SU-DHL-6 (cell line): Measurements from ENCODE around the gene TAF5L.

Source experiments
- H2AFZ ChIP-seq: fragments of 200-600 bp; sonication (generic); 2 replicates; pipeline ENCODE4 v1.6.1; 2014; ENCODE audit warnings: low read depth, mild to moderate bottlenecking, moderate library complexity, mixed read lengths, antibody characterized with exemption, low read length; ENCODE audit not compliant: severe bottlenecking
- H3F3A ChIP-seq: fragments of 200-600 bp; shearing (Covaris generic); 2 replicates; pipeline ENCODE4 v1.6.0; 2016; ENCODE audit warnings: antibody characterized with exemption, mild to moderate bottlenecking; ENCODE audit not compliant: insufficient read depth
- H3K27ac ChIP-seq: fragments of 200-600 bp; sonication (generic); 2 replicates; pipeline ENCODE4 v1.5.1; 2016; ENCODE audit warnings: low read depth, mild to moderate bottlenecking, low read length, moderate library complexity, mixed read lengths
- H3K27me3 ChIP-seq: fragments of 200-600 bp; sonication (generic), shearing (Covaris generic); 2 replicates; pipeline ENCODE4 v1.6.0; 2014; ENCODE audit warnings: mild to moderate bottlenecking, low read length
- H3K36me3 ChIP-seq: fragments of 200-600 bp; sonication (generic); 2 replicates; pipeline ENCODE4 v1.6.1; 2014; ENCODE audit warnings: mild to moderate bottlenecking, low read length, mixed read lengths
- H3K4me2 ChIP-seq: fragments of 300-600, 200-600 bp; shearing (Covaris generic), sonication (generic); 2 replicates; pipeline ENCODE4 v1.6.0; 2014; ENCODE audit warnings: low read length, low read depth, mild to moderate bottlenecking; ENCODE audit not compliant: poor library complexity, severe bottlenecking
- H3K4me3 ChIP-seq: fragments of 200-600 bp; sonication (generic); 2 replicates; pipeline ENCODE4 v1.5.1; 2014; ENCODE audit warnings: antibody characterized with exemption, low read length, mild to moderate bottlenecking, mixed read lengths; ENCODE audit not compliant: insufficient read depth, poor library complexity, severe bottlenecking
- H3K79me2 ChIP-seq: fragments of 200-600 bp; sonication (generic); 2 replicates; pipeline ENCODE4 v1.6.1; 2014; ENCODE audit warnings: mild to moderate bottlenecking, low read length, moderate library complexity; ENCODE audit not compliant: insufficient read depth
- H3K9ac ChIP-seq: fragments of 200-600 bp; sonication (generic); 2 replicates; pipeline ENCODE4 v1.7.0; 2014; ENCODE audit warnings: mild to moderate bottlenecking, low read length
- H3K9me2 ChIP-seq: fragments of 200-600 bp; sonication (generic); replicated peaks from 2 replicates; pipeline ENCODE4 v1.6.1; 2014; ENCODE audit warnings: low read length; ENCODE audit not compliant: insufficient read depth
- H3K9me3 ChIP-seq: fragments of 200-600 bp; sonication (generic); 2 replicates; pipeline ENCODE4 v1.6.1; 2014; ENCODE audit warnings: low read length, mixed read lengths; ENCODE audit not compliant: insufficient read depth
- H4K20me1 ChIP-seq: fragments of 200-600 bp; sonication (generic); 2 replicates; pipeline ENCODE4 v1.6.1; 2014; ENCODE audit warnings: low read depth, mild to moderate bottlenecking, antibody characterized with exemption, low read length, moderate library complexity, mixed read lengths
- EZH2phosphoT487 ChIP-seq: fragments of 200-600 bp; sonication (generic), shearing (Covaris generic); conservative IDR thresholded peaks from 2 replicates; pipeline ENCODE4 v1.6.1; 2018; ENCODE audit warnings: mild to moderate bottlenecking, antibody characterized with exemption, low read length, moderate library complexity, mixed read lengths
- TF ChIP-seq, protein P1 (sequence below): fragments of 200-600 bp; sonication (generic); IDR thresholded peaks from one replicate; pipeline ENCODE4 v1.5.1; 2017; ENCODE audit warnings: antibody characterized with exemption, mild to moderate bottlenecking, low read length, moderate library complexity; ENCODE audit not compliant: insufficient read depth, poor library complexity, severe bottlenecking

Gene TAF5L

DNA sequence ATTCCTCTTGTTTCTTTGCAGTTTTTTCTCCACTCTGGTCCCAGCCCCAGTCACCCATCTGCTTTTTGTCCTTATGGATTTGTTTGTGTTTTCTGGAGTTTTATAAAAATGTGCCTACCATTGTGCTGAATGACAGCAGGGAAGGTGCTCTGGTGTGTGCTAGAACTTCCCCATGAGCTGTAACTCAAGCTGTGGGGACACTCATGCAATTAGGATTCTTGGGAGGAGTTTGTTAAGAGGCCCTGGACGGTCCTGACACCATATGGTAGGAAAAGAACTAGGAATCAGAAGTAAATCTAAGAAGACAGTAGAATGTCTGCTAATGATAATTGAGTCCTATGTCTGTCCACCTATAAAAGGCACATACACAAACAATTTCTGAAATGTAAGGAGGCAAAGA, 27.5 kb upstream of the TAF5L start:
- no peaks in the 10 kb centered on the region for H4K20me1 ChIP-seq
- no peaks in the 10 kb centered on the region for H3K79me2 ChIP-seq
- no peaks in the 10 kb centered on the region for H3F3A ChIP-seq
- H3K27ac ChIP-seq, result no peak overlapping the region
- TF ChIP-seq, protein P1, sequence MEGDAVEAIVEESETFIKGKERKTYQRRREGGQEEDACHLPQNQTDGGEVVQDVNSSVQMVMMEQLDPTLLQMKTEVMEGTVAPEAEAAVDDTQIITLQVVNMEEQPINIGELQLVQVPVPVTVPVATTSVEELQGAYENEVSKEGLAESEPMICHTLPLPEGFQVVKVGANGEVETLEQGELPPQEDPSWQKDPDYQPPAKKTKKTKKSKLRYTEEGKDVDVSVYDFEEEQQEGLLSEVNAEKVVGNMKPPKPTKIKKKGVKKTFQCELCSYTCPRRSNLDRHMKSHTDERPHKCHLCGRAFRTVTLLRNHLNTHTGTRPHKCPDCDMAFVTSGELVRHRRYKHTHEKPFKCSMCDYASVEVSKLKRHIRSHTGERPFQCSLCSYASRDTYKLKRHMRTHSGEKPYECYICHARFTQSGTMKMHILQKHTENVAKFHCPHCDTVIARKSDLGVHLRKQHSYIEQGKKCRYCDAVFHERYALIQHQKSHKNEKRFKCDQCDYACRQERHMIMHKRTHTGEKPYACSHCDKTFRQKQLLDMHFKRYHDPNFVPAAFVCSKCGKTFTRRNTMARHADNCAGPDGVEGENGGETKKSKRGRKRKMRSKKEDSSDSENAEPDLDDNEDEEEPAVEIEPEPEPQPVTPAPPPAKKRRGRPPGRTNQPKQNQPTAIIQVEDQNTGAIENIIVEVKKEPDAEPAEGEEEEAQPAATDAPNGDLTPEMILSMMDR, result no peak
- TF ChIP-seq EZH2phosphoT487, result no peak
- no peaks in the 10 kb centered on the region for H3K9me2 ChIP-seq
- H3K4me2 ChIP-seq, result no peak overlapping the region
- no peaks in the 10 kb centered on the region for H3K27me3 ChIP-seq
- H3K4me3 ChIP-seq, result no peak overlapping the region
- H3K36me3 ChIP-seq, result peaks cover 41% of the 10 kb centered on the region; the same call in 1 of the 2 replicates
- H3K9ac ChIP-seq, result no peak overlapping the region
- no peaks in the 10 kb centered on the region for H3K9me3 ChIP-seq
- H2AFZ ChIP-seq, result no peak overlapping the region

DNA sequence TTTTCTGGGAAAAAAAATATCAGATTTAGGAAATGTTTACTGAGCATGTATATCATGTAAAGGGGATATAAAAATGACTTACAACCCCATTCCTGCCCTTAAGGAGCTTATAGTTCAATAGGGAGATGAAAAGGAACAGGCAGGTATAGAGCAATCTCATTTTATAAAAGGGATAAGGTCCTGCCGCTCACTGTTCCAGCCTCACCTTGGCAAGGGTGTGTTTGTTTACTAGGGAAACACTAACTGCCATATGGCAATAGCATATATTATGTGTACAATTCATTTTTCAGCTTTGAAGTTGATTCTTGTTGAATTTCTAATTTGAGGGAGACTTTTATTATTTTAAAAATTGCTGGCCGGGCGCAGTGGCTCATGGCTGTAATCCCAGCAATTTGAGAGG, 25.6 kb upstream of the TAF5L start:
- TF ChIP-seq, protein P1, result no peak
- no peak for TF ChIP-seq EZH2phosphoT487

DNA sequence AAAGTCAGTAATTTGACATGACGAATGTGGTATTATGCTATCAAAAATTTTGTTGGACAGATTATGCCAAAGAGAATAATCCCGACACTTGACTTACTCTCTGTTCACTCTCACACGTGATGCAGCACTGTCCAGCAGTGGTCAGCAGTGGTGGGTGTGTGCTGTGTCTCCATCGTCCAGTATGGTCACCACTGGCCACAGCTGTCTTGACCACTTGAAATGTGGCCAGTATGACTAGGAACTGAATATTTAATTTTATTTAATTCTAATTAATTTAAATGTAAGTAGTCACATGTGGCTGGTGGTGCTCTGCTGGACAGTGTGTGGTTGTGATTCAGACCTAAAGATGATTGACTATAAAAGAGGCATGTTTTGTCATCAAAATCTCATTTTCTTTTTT, 24.1 kb upstream of the TAF5L start:
- H3K79me2 ChIP-seq, result 0 out of 2 replicates have a peak, but pooled peaks cover 5% of the 10 kb centered on the region
- H3K9me3 ChIP-seq, result no peaks in the 10 kb centered on the region
- H2AFZ ChIP-seq, result no peak overlapping the region
- peaks cover 37% of the 10 kb centered on the region for H3K36me3 ChIP-seq
- no peak overlapping the region for H3K27ac ChIP-seq
- no peaks in the 10 kb centered on the region for H3K27me3 ChIP-seq
- no peaks in the 10 kb centered on the region for H3K9me2 ChIP-seq
- no peak overlapping the region for H3K9ac ChIP-seq
- no peaks in the 10 kb centered on the region for H4K20me1 ChIP-seq
- no peak overlapping the region for H3K4me3 ChIP-seq
- no peaks in the 10 kb centered on the region for H3F3A ChIP-seq
- no peak overlapping the region for H3K4me2 ChIP-seq
- TF ChIP-seq, protein P1, result no peak
- TF ChIP-seq EZH2phosphoT487, result no peak

More for the DNA sequence above, 25.6 kb upstream of the TAF5L start:
- Histone ChIP-seq H3K9ac (no peak overlapping the region), H3F3A (no peaks in the 10 kb centered on the region), H4K20me1 (no peaks in the 10 kb centered on the region), H3K4me2 (no peak overlapping the region), H3K4me3 (no peak overlapping the region), H3K27me3 (no peaks in the 10 kb centered on the region), H2AFZ (no peak overlapping the region), H3K36me3 (peaks cover 43% of the 10 kb centered on the region), H3K9me3 (no peaks in the 10 kb centered on the region), H3K27ac (no peak overlapping the region), H3K79me2 (no peaks in the 10 kb centered on the region), H3K9me2 (no peaks in the 10 kb centered on the region)

DNA sequence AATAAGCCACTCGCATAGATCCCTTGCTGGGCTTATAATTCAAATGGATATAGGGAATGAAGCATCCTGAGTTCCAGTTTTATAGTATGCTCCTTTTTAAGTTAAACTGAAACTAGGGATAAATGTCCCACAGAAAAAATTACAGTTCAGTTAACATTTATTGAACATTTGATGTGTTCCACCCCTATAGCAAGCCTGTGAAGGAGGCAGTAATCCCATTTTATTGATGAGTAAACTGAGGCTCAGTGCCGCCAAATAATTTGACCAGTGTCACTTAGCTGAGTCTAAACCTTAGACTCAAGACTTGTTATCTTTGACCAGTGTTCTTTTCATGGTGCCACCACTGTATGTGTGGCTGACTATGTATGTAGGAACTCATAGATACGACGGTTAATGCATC, 22.5 kb upstream of the TAF5L start:
- no peak for TF ChIP-seq EZH2phosphoT487
- TF ChIP-seq, protein P1, result no peak
- no peaks in the 10 kb centered on the region for H4K20me1 ChIP-seq

More for the DNA sequence above, 22.5 kb upstream of the TAF5L start:
- Histone ChIP-seq H3K4me2 (no peak overlapping the region), H3F3A (no peaks in the 10 kb centered on the region), H3K4me3 (no peak overlapping the region), H3K36me3 (peaks cover 26% of the 10 kb centered on the region), H3K27me3 (no peaks in the 10 kb centered on the region), H2AFZ (no peak overlapping the region), H3K27ac (no peak overlapping the region), H3K9ac (no peak overlapping the region), H3K9me2 (no peaks in the 10 kb centered on the region), H3K9me3 (no peaks in the 10 kb centered on the region), H3K79me2 (0 out of 2 replicates have a peak, but pooled peaks cover 5% of the 10 kb centered on the region)
